HG03139 (cell line): ENCODE data around the gene RIMOC1.
A peak's percentile ranks its signal among the peaks of the same experiment; 100 is the strongest.
"Not testable (repeated sequence)": the region's sequence is repeated elsewhere in the genome, so short reads cannot be mapped to it uniquely, and the experiment has no call there.

Source experiments
- ATAC-seq: cut with Tn5 transposase; IDR thresholded peaks from one replicate; pipeline ENCODE4 v1.9.1; 2021; ENCODE audit not compliant: unreplicated experiment

The RIMOC1 gene

DNA sequence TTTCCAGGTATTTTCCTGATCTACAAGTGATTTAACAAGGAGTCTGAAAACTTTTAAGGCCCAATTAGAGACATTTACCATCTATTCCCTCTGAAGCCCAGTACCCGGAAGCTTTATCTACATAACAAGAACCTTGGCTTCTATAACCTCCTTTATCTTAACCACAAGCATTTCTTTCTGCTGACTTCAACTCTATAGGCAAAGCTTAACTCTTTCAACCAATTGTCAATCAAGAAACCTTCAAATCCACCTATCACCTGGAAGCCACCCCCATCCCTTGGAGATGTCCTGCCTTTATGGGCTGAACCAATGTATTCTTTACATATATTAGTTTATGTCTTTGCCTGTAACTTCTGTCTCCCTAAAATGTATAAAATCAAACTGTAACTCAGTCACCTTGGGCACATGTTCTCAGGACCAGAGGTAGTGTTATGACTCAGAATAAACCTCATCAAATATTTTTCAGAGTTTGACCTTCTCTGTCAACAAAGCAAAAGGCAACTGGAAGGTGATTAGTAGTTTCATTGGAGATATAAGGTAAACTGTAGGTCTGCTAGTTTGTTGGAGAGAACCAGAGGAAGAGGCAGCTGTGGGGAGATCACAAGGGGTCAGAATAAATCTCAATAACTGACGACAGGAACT lies 13.0 kb upstream of the RIMOC1 start:
- ATAC-seq: no peak

DNA sequence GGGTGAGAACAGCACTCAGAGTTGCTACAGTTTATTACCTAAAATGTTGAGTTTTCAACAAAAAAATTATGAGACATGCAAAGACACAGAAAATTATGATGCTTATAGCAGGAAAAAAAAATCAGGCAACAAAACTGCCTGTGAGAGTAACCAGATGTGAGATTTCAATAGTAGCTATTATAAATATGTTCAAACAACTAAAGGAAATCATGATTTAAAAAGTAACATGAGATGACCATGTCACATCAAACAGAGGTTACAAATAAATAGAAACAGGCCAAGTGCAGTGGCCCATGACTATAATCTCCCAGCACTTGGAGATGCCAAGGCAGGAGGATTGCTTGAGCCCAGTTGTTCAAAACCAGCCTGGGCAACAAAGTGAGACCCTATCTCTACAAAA lies 12.1 kb upstream of the RIMOC1 start:
- ATAC-seq: no peak

DNA sequence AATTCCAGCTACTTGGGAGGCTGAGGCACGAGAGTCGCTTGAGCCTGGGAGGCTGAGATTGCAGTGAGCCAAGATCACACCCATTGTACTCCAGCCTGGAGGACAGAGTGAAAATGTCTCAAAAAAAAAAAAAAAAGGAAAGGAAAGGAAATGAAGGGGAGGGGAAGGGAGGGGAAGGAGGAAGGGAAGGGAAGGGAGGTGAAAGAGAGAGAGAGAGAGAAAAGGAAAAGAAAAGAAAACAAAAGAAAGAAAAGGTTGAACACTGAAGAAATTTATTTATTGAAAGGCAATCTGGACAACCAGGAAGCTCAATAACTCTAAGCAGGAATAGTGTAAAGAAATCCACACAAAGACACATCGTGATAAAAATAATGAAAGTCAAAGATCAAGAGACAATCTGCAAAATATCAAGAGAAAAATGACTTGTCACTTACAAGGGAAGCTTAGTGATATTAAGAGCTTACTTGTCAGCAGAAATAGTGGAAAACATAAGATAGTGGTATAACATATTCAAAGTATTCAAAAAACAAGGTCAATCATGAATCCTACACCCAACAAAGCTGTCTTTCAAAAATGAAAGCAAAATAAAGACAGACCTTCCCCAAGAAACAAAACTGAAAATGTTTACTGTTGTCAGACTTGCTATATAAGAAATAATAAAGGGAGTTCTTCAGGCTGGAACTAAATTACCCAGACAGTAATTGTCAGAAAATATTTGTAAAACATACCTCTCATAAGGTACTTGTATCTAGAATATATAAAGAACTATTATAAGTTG lies 10.9 kb upstream of the RIMOC1 start:
- ATAC-seq: no peak

DNA sequence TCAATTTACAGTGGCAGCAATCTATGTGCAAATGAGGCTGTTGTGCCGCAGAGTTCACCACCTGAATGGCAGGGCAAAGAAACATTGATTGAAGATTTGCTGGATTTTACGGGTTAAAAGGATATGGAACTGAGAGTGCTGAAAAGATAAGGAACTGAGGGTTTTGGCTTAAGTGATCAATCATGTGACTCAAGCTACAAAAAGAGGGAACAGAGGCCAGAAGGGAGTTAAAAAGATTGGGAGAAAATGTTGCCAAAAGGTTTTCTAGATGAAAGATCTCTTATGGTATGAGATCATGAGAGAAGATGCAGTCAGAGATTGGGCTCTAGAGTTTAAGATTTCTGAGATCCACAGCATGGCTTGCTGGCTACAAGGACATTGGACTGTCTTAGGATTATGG lies 7.9 kb upstream of the RIMOC1 start:
- ATAC-seq: no peak

DNA sequence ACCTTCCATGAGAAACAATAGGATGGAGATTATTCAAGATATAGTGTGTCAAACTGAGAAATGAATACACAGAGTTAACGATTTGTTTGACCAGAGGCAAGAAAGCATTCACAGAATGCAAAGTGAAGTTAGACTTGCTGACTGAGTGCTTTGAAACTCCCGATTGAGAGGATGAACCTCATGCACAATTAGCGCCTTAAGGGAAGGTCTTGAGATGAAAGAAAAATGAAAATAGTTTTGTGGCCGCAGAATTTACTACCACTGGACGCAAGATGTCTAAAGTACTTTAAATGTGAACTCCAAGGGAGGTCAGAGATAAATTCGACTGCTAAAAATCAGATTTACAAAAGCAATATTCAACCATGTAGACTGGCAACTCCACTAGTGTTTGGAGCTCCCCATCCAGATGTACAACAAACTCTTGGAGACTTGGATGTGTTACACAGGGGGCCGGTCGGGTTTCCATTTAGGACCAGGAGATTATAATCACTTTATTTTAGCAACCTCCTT lies 707 bp upstream of the RIMOC1 start:
- no peak for ATAC-seq

DNA sequence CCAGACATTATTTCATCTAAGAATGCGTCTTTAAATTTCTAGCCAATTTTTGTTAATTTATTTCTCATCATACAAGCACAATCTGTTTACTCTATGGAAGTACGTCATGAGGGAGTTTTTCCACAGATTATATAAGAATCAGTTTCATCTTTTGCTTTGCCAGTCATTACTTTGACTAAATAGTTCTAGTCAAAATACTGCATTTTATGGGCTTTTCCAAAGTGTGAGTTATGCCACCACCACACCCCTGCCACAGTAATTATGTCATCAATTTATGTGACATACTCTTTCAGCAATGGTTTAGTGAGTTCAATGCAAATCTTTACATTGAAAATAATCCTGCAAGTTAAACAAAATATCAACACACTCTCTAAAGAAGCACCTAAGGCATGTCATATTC lies 2.0 kb downstream of the RIMOC1 start:
- no peak for ATAC-seq

DNA sequence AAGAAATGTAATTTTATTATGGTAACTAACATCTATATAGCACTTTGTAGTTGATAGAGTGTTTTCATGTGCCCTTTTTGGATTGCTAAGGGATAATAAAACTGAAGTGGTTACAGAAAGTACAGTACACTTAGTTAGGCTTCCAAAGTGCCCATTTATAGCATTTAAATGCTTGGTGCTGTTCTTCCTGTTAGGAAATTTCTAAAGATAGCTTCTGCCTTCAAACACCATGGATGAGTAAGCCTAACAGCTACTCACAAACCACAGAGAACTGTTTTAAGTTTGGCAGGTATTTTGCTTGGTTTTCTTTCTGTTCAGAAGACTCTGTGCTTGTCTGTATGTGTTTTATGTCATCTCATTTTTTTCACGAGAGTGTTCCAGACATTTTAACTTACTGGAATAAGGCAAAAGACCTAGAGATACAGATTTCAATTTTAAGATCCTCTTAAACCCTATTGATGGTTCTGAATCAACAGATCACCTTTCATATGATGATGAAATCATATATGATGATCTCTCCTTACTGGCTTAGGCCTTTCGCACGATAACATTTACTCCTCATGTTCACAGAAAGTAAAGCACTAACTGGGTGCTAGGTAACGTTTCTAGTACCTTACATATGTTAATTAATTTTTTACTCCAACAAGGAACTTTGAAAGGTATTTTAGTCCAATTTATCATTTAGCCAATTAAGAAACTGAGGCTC lies 4.4 kb downstream of the RIMOC1 start:
- no peak for ATAC-seq

DNA sequence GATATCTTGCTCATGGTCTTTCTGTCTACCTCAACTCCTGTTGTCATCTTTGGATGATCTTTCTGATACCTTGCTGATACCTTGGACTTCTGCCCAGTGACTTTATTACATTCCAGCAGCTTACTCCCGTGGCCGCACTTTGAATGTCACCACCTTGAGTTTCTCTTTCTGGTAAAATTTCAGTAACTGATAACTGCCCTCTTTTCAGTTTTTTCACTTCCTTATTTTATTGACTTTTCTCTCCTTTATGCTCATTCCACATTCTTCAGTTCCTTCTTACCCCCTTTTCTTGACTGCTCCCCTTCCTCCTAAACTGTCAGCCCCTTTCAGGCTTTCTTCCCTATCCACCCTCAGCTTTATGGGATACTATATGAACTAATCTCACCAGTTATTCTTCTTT lies 14.0 kb downstream of the RIMOC1 start:
- ATAC-seq: no peak

DNA sequence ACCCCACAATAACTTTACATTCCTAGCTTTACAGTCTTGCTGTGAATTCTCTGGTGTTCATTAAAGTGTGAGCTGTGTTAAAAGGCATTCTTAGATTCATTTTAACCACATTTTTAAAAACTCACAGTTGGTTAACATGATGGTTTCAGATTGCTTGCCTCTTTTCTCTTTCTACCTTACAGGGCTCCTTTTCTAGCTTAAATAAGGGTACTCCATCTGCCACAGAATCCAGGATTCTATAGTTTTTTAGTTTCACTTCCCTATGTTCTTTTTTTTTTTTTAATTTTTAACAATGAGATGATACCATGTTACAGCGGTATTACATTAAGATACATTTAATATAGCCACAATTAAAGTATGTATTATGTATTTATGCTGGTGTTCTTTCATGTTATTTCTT lies 17.0 kb downstream of the RIMOC1 start:
- no peak for ATAC-seq

DNA sequence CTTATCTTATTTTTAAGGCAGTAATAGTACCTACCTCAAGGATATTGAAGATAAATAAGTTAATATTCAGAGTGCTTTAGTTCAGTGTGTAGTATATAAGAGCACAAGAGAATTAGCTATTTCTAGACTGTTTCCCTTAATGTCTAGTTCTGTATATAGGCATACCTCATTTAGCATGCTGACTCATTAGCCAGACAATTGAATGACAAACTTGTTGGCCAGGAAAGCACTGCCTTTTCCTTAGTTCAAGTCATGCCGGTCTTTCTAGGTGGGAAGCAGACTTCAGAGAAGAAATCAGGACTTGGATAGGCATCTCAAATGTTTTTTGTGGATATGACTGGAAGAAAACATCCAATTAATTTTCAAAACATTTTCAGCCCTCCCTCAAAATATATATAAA lies 17.7 kb downstream of the RIMOC1 start:
- ATAC-seq: no peak

DNA sequence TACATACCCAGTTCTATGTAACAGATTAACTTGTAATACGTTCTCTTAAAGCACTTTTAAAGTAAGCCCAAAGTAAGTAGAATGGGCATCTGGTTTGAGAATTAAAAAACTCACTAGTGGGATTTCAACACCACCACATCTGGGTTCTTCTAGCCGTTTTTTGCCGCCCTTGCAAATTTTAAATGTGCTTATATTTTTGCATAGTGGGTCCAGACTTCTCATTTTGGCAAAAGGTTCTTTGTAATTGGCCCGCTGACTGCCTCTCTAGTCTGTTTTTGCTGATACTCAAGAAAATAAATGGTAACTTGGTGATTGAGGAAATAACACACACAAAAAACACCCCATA lies 20.4 kb downstream of the RIMOC1 start:
- ATAC-seq: no peak

DNA sequence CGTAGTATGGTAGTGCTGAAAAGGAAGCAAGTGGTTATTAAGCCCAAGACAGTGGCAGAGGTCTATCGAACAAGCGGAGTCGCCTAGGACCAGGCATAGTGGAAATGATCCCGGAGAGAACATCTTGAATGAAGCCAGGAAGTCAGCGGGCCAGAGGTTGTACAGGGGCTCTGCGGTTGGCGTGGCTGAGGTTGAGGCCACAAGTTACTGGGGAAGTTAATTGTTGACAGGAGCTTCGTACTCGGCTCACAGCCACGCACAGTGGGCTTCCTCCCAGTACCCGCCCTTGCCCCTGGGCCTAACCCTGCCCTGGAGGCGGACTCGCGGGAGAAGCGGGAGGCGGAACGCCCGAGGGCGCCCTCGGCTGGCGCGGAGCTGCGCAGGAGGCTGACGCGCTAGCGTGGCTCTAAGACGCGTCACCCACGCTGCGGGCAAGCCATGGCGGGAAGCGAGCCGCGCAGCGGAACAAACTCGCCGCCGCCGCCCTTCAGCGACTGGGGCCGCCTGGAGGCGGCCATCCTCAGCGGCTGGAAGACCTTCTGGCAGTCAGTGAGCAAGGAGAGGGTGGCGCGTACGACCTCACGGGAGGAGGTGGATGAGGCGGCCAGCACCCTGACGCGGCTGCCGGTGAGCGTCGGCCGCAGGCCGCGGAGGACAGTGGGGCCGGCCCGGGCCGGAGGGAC lies 20.9 kb downstream of the RIMOC1 start, which contains the start of gene FBXO4:
FBXO4 (plus strand) TSS at position 410 of the 683 bp plus-strand sequence; CDS start at position 439, 29 bp downstream.
- peak; percentile 87 for ATAC-seq

DNA sequence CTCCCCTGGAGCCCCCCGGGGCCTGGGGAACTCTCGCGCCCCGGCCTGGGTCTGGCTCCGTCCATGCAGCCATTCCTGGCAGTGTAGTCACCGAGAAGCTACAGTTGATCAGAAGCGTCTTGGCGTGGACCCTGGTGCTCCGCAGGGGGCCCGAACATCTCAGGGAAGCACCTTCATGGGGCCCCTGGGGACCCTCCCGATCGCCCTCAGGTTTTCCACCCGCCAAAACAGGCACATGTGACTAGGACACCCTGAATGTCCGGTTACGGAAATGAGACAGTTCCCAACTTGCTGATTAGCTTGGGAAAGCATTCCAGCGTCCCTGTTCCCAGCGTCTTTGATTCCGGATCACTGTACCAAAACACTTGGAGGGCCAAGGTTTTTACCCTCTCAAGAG lies 21.4 kb downstream of the RIMOC1 start:
- ATAC-seq: peak; percentile 23

DNA sequence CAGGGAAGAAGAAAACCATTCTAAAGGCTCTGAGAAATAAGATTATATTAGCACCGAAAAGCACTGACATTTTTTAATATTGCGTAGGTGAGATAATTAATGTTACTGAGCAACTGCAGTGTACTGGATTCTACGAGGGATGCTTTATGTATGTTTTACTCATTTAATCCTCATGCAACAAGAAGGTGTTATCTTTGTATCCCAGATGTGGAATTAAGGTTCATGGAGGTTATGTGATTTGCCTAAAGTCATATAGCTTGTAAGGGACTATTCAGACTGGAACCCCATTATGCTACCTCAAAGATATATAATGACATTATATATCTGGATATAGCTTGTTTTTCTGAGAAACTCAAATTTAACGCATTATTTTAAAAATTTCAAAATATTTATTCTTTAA lies 23.5 kb downstream of the RIMOC1 start:
- no peak for ATAC-seq

DNA sequence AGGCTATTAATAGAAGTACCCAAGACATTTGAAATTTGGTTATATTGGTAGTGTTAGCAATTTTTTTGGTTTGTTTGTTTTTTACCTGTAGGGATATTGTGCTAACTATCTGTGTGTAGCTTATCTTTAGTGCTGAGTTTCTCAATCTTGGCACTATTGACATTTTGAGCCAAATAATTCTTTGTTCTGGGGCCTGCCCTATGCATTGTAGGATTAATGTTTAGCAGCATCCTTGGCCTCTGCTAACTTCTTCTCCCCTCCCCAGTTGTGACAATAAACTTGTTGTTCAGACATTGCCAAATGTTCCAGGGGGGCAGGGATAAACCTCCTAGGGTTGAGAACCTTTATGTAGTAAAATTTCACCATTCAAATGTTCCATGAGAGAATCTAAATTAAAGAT lies 24.9 kb downstream of the RIMOC1 start:
- ATAC-seq: no peak

DNA sequence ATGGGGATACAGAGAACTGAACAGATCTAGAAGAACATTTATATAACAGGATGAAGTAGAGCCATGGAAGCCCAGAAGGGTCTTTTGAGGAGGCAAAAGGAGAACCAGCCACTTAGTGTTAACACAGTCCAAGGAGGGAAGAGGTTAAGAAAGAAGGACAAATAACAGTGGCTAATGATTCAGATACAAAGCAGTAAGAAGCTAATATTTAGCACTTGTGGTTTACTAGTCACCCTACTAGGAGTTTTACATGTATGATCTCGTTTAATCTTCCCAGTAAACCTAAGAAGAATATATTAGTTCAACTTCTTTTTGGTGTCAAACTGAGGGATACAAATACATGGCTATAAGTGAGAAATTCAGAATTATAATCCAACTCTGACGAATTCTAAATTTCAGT lies 28.6 kb downstream of the RIMOC1 start:
- no peak for ATAC-seq

DNA sequence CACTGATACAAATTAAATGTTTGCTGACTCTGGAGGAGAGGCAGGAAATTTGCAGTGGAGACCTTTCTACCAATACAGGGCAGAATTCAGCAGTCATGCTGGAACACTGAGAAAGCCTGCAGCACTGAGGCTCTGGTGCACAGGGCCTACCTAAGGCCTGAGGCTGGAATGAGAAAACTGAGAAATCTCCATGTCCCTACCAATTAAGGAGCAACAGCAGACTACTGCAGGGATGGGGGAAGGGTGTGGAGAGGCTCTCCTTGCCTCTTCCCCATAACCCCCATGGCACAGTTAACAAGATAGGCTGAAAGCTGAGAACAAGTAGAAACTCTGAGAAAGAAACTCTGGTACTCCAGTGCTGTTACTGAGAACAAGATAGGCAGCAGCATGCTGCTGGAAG lies 31.4 kb downstream of the RIMOC1 start:
- no peak for ATAC-seq

DNA sequence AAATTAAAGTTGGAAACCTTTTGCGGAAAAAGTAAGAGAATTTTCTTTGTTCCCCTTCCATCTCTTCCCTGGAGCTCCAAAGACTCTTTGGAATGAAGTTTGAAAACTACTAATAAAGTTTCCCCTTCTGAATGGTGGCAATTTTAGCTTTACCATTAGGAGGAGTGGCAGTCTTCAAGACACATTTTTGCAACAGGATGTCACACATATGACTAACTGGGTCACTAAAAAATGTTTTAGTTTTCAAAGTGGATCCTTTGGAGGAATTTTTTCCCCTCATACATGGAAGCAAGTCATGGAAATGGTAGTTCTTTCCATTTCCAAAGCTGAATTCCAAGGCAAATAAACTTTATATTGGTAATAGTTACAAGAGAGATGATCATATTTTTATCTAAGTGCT lies 36.5 kb downstream of the RIMOC1 start:
- ATAC-seq: no peak

DNA sequence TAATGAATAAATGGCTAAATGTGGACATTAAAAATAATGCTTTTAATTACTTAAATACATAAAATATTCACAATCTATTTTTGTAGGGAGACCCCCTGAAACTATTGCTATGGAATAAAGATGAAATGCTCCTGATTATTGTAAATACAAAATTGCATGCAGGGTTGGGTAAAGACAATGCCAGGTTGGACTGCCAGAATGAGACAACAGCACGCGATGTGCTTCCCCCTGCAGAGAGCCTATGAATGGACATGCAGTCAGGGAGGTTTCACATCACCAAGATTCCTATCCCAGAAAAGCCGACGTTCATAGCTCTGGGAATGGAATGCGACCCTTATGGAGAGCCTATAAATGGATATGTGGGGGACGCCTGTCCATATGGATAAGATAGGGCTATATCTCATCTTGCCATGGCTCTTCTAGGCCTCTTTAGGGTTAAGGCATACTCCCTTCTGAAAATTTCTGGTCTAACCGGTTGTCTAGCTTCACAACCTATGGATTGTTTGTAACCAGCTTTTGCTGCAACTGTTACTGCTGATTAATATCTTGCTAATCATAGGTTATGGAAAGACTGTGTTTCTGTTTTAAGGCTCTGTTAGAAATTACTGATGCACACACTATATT lies 41.3 kb downstream of the RIMOC1 start:
- not testable (repeated sequence) for ATAC-seq

DNA sequence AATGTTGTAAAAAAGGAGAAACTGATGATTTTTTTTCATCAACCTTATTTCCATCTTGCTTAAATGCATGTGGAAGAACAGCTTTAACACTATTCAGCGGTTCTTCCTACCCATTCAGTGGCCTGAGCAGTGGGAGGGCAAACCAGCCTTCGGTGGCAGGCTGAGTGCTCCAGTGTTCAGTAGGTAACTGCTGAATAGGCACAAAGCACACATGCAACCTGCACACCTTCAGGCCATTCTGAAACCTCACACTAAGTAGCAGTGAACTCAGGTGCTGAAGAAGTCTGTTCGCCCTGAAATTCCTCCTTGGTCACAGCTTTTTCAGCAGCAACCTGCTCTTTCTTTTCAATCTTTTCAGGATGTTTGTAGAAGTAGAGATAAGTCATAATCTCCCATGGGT lies 47.1 kb downstream of the RIMOC1 start:
- ATAC-seq: no peak
